ENCODE results near the gene PHKA2.
"Not testable (repeated sequence)": the region's sequence is repeated elsewhere in the genome, so short reads cannot be mapped to it uniquely, and the experiment has no call there.

The PHKA2 gene

DNA sequence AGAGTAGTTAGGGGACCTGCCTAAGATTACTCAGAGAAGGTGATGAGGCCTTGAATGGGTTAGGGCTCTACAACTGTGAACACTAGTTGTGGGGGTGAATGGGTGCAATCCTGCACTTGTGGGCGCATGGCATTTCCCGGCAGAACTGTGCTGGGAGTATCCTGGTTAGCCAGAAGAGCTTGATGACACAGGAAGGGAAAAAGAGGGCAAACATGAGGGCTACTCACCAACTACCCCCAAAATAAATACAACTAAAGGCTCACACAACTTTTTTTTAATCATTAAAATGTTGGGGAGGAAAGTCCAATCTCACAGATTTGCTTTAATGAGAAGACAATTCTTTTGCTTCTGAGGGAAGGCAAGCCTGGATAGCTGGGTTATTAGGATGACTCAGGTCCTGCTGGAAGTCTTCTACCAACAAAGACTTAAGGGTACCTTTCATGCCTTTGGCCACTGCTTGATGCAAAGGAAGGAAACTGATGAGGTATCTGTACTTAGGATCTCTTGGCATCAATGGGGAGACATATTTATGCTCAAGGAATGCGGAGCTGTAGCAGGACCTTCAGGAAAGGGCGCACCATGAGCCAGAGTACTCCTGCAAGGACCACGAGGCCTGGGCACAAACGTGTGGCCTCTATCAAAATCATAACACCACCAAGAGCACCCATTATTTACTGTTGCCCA is 2.6 kb downstream of the PHKA2 start:
- no peak overlapping the region for H3K9ac ChIP-seq (ENCODE audit: low read depth, low read length)
- TF ChIP-seq, protein P1, sequence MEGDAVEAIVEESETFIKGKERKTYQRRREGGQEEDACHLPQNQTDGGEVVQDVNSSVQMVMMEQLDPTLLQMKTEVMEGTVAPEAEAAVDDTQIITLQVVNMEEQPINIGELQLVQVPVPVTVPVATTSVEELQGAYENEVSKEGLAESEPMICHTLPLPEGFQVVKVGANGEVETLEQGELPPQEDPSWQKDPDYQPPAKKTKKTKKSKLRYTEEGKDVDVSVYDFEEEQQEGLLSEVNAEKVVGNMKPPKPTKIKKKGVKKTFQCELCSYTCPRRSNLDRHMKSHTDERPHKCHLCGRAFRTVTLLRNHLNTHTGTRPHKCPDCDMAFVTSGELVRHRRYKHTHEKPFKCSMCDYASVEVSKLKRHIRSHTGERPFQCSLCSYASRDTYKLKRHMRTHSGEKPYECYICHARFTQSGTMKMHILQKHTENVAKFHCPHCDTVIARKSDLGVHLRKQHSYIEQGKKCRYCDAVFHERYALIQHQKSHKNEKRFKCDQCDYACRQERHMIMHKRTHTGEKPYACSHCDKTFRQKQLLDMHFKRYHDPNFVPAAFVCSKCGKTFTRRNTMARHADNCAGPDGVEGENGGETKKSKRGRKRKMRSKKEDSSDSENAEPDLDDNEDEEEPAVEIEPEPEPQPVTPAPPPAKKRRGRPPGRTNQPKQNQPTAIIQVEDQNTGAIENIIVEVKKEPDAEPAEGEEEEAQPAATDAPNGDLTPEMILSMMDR (IDR thresholded peaks at IDR 0.05; ENCODE audit: borderline replicate concordance, extremely low read depth, low read length, poor library complexity, severe bottlenecking) = no peak
- TF ChIP-seq EZH2 (IDR thresholded peaks at IDR 0.05; ENCODE audit: borderline replicate concordance, low read depth, low read length, severe bottlenecking) = no peak
- ATAC-seq (ENCODE audit: insufficient read depth, low read depth) (no peak), DNase-seq (no peak)
- peaks cover 30% of the 10 kb centered on the region for H3K4me1 ChIP-seq (ENCODE audit: insufficient read depth, low read length)
- H4K20me1 ChIP-seq (ENCODE audit: insufficient read depth, low read length) = no peaks in the 10 kb centered on the region
- no peak overlapping the region for H3K27ac ChIP-seq (ENCODE audit: low read length)
- H3K9me3 ChIP-seq (ENCODE audit: insufficient read depth, low read length, severe bottlenecking) = no peaks in the 10 kb centered on the region
- no peak overlapping the region for H3K4me3 ChIP-seq (ENCODE audit: low read depth in 1 of 2, low read length in 2 of 2)
- H3K27me3 ChIP-seq (ENCODE audit: insufficient read depth, low read length, poor library complexity) = no peaks in the 10 kb centered on the region
- H3K4me2 ChIP-seq (ENCODE audit: insufficient read depth, low read length) = peak overlapping the region; percentile 36; the same call in 1 of the 2 replicates
- no peaks in the 10 kb centered on the region for H3K36me3 ChIP-seq (ENCODE audit: insufficient read depth, low read length)
- no peak overlapping the region for H2AFZ ChIP-seq (ENCODE audit: low read depth, low read length)
- H3K79me2 ChIP-seq (ENCODE audit: insufficient read depth, low read length) = peaks cover 30% of the 10 kb centered on the region

DNA sequence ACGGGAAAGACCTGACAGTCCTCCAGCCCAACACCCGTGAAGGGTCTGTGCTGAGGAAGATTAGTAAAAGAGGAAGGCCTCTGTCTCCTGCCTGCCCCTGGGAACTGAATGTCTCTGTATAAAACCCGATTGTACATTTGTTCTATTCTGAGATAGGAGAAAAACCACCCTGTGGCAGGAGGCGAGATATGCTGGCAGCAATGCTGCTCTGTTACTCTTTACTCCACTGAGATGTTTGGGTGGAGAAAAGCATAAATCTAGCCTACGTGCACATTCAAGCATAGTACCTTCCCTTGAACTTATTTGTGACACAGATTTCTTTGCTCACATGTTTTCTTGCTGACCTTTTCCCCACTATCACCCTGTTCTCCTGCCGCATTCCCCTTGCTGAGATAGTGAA is 3.7 kb downstream of the PHKA2 start:
- Histone ChIP-seq H3K79me2 (ENCODE audit: insufficient read depth, low read length) (peaks cover 30% of the 10 kb centered on the region), H3K4me1 (ENCODE audit: insufficient read depth, low read length) (peaks cover 24% of the 10 kb centered on the region)
- H3K9me3 ChIP-seq (ENCODE audit: insufficient read depth, low read length, severe bottlenecking); H3K36me3 ChIP-seq (ENCODE audit: insufficient read depth, low read length); DNase-seq; H3K9ac ChIP-seq (ENCODE audit: low read depth, low read length); H3K27ac ChIP-seq (ENCODE audit: low read length); H4K20me1 ChIP-seq (ENCODE audit: insufficient read depth, low read length); ATAC-seq (ENCODE audit: insufficient read depth, low read depth); H3K27me3 ChIP-seq (ENCODE audit: insufficient read depth, low read length, poor library complexity); H2AFZ ChIP-seq (ENCODE audit: low read depth, low read length); H3K4me3 ChIP-seq (ENCODE audit: low read depth in 1 of 2, low read length in 2 of 2); H3K4me2 ChIP-seq (ENCODE audit: insufficient read depth, low read length): not testable (repeated sequence)

DNA sequence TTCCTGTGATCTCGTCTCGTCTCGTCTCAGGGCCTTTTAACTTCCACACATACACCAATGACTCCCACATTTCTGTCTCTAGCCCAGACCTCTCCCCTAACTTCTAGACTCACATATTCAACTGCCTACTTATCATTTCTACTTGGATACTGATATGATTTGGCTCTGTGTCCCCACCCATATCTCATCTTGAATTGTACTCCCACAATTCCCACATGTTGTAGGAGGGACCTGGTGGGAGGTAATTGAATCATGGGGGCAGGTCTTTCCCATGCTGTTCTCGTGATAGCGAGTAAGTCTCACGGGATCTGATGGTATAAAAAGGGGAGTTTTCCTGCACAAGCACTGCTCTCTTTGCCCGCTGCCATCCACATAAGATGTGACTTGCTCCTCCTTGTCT is 8.9 kb downstream of the PHKA2 start:
- Histone ChIP-seq H3K9me3 (ENCODE audit: insufficient read depth, low read length, severe bottlenecking) (no peaks in the 10 kb centered on the region), H4K20me1 (ENCODE audit: insufficient read depth, low read length) (no peaks in the 10 kb centered on the region), H3K36me3 (ENCODE audit: insufficient read depth, low read length) (no peaks in the 10 kb centered on the region), H3K4me1 (ENCODE audit: insufficient read depth, low read length) (no peaks in the 10 kb centered on the region), H3K27ac (ENCODE audit: low read length) (no peak overlapping the region), H3K27me3 (ENCODE audit: insufficient read depth, low read length, poor library complexity) (no peaks in the 10 kb centered on the region), H3K79me2 (ENCODE audit: insufficient read depth, low read length) (peaks cover 2% of the 10 kb centered on the region; the same call in 1 of the 2 replicates), H2AFZ (ENCODE audit: low read depth, low read length) (no peak overlapping the region), H3K4me2 (ENCODE audit: insufficient read depth, low read length) (no peak overlapping the region), H3K4me3 (ENCODE audit: low read depth in 1 of 2, low read length in 2 of 2) (no peak overlapping the region), H3K9ac (ENCODE audit: low read depth, low read length) (no peak overlapping the region)
- TF ChIP-seq EZH2 (IDR thresholded peaks at IDR 0.05; ENCODE audit: borderline replicate concordance, low read depth, low read length, severe bottlenecking) = no peak
- TF ChIP-seq, protein P1 (IDR thresholded peaks at IDR 0.05; ENCODE audit: borderline replicate concordance, extremely low read depth, low read length, poor library complexity, severe bottlenecking) = no peak
- ATAC-seq (ENCODE audit: insufficient read depth, low read depth) = no peak
- DNase-seq = no peak

DNA sequence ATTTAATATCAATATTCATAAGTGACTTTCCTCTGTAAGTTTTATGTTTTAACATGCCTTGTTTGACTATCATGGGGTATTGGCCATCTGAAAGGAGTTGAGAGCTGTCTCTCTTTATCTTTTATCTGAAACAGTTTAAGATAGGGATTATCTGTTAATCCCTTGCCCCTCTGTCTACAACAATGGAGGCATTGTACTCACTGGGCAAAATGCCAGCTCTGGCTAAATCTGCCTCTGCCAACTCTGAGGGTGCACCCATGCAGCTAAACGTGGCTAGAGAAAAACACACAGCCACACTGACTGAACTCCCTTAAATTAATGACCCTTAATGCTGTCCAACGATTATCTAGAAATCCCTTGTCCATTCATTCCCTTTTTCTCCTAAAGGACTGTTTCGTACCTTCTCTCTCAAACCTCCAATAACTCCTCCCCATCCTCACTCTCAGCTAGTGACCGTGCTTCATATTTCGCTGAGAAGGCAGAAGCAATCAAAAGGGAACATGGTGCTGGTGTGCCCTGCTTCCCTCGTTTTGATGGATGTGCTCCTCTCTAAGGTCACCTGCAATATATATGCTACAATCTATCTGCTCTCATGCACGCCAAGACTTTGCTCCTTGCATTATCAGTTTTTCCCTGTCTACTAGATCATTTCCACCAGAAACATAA is 10.3 kb downstream of the PHKA2 start:
- no peak overlapping the region for H3K9ac ChIP-seq (ENCODE audit: low read depth, low read length)
- DNase-seq (no peak), ATAC-seq (ENCODE audit: insufficient read depth, low read depth) (no peak)

More for the DNA sequence above, 10.3 kb downstream of the PHKA2 start:
- H3K27me3 ChIP-seq (ENCODE audit: insufficient read depth, low read length, poor library complexity) = no peaks in the 10 kb centered on the region
- TF ChIP-seq, protein P1 (IDR thresholded peaks at IDR 0.05; ENCODE audit: borderline replicate concordance, extremely low read depth, low read length, poor library complexity, severe bottlenecking) = no peak
- no peak for TF ChIP-seq EZH2 (IDR thresholded peaks at IDR 0.05; ENCODE audit: borderline replicate concordance, low read depth, low read length, severe bottlenecking)
- H3K4me2 ChIP-seq (ENCODE audit: insufficient read depth, low read length) = no peak overlapping the region
- no peak overlapping the region for H3K27ac ChIP-seq (ENCODE audit: low read length)
- no peaks in the 10 kb centered on the region for H3K9me3 ChIP-seq (ENCODE audit: insufficient read depth, low read length, severe bottlenecking)
- H4K20me1 ChIP-seq (ENCODE audit: insufficient read depth, low read length) = no peaks in the 10 kb centered on the region
- no peaks in the 10 kb centered on the region for H3K4me1 ChIP-seq (ENCODE audit: insufficient read depth, low read length)
- no peak overlapping the region for H3K4me3 ChIP-seq (ENCODE audit: low read depth in 1 of 2, low read length in 2 of 2)
- H2AFZ ChIP-seq (ENCODE audit: low read depth, low read length) = no peak overlapping the region
- peaks cover 2% of the 10 kb centered on the region; the same call in 1 of the 2 replicates for H3K79me2 ChIP-seq (ENCODE audit: insufficient read depth, low read length)
- H3K36me3 ChIP-seq (ENCODE audit: insufficient read depth, low read length) = no peaks in the 10 kb centered on the region
